ENCODE data around the gene PHYH.
"Not testable (repeated sequence)": the region's sequence is repeated elsewhere in the genome, so short reads cannot be mapped to it uniquely, and the experiment has no call there.

The PHYH gene

DNA sequence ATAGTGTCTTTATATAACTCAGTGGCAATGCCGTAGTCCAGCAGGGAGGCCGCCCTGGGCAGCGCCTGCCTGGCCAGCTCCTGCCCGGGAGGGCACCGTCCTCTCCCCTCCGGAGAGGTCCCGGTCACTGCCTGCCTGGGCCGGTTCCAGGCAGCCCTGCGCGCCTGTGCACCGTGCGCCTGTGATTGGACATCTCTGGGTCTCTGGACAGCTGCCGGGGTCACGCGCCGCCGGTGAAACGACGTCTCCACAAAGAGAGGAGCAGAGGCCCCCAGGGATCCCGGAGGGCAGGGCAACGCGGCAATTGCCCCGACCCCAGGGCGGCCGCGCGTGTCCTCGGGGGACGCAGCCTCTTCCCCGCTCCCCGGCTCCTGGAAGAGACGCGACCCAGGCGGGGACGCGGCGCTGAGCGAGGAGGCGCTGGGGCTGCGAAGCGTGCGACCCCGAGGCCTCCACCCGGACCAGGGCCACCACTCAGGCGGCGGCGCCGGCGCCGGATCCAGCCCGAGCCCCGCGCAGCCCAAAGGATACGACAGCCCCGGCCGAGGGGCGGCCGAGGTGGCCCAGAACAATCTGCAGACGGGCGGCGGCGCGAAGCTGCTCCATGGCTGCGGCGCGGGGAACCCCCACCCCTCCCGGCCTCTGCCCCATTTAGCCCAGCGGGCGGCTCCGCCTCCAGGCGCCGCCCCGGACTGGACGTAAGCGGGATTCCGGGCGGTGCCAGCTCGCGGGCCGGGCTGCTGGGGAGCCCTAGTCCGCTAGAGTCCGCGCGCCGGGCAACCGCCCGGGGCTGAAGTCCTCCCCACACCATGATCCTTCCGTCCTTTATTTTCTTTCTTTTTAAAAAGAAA is at the start of gene PHYH:
TSS of gene PHYH (minus strand) at position 628 of the 851 bp plus-strand sequence. CDS start at position 606, 22 bp downstream.
- peak; percentile 61 to 77 for DNase-seq

DNA sequence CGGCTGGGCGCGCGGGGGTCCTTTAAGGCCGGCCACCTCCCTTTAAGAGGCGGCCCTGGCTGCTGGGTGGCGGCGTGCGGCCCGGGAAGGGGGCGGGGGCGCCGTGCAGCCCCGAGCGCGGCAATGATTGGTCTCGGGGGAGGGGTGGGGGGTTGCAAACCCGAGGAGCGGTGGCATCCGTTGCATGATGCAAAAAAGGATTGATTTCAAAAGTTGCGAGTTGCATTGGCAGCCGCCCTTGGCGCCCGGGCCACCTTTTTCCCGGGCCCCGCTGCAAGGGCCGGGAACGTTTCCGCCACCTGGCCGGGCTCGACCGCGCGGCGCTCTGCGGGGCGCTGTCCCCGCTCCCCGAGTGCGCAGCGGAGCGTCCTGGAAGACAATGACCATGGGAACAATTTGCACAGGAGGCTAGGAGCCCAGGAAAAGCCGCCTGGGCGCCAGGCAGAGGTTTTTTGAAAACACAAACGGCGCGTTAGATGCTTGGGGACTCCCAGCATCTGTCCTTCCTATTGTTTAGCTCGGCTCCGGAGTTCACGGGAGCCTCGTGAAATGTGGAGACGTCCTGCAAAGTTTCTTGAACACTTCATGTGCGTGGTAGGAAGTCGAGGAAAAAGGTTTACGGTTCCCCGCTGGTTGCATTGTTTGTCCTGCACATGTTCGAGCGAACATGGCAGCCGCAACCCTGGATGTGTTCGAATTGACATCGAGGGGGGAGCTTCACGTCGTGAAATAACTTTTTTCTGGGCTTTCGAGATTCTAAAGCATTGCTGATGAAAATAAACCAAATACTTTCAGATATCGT is 48.6 kb upstream of the PHYH start, which contains the start of gene SEPHS1:
TSS of gene SEPHS1 (minus strand) at position 78 of the 802 bp plus-strand sequence. CDS start 3,343 bp downstream, outside the sequence.
- DNase-seq, result peak; percentile 74 to 83

GRCh38 chr10:13347500-13348156 is 47.8 kb upstream of the PHYH start:
- peak; percentile 74 to 76 for DNase-seq

DNA sequence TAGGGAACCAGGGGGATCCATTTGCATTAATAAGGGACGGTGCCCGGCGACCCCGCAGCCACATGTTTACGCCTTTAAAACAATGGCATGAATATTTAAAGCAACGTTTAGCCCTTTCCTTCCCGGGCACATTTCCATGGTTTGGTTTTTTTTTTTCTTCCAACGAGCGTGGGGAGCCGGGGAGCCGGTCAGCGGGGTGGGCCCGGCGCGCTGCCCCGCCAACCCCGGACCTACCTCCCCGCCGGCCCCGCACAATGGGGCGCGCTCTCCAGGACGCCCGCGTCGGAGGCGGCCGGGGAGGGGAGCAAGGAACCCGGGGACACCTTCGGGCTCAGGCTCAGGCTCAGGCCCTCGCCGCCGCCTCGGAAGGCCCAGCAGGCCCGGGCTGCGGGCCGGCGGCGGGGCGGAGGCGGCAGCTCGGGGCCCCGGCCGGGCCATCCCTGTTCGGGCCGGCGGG is 47.2 kb upstream of the PHYH start:
- no peak for DNase-seq

DNA sequence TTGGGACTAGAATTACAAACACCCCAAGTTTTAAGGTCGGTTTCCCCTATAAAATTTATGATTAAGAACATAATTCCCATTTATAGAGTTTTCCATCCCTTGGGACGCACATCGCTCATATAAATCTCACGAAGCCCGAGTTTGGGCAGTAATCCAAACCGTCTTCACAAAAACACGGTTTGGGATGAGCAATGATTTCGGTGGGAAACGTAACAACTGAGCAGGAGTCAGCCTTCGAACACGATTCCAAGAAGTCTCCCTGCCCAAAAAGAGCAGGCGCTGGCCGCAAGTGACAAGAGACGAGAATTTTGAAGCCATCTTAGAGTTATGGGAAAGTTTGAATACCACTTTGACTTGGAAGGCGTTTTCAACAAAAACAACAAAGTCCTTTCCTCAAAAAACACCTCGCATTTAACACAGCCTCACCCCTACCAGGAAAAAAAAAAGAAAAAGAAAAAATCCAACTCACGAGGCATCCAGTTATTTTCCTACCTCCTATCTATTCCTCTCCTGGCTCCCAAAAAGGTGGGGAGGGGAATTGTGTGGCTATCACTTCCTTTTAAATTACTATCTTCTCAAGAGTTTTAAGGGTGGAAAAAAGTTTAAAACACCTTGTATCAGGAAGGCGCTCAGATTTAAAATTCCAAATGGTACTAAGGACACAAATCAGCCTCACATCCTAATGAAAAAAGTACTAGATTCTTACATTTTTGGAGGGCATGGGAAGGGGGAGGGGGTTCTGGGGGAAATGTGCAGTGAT is 46.6 kb upstream of the PHYH start:
- peak in 1 of 2 experiments; percentile 17 for DNase-seq

GRCh38 chr10:13340626-13341376 is 40.9 kb upstream of the PHYH start:
- no peak for DNase-seq

DNA sequence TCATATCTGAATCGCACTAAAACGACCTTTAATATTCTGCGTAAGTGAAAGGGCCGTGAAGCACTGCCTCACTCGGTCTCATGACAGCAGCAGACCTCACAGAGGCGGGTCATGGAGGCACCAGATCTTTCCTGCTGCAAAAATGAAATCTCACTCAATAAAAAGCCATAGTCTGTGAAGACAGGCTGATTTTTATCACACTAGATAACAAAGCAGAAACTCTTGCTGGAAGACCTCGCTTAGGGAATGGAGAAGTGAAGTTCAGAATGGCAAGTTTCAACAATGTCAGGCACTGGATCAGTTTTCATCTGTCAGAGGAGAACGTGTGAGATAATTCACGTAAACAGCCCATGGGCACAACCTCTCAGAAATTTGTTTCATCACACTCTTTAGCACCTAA is 40.2 kb upstream of the PHYH start:
- no peak for DNase-seq

GRCh38 chr10:13338390-13339110 is 38.7 kb upstream of the PHYH start:
- DNase-seq, result no peak

DNA sequence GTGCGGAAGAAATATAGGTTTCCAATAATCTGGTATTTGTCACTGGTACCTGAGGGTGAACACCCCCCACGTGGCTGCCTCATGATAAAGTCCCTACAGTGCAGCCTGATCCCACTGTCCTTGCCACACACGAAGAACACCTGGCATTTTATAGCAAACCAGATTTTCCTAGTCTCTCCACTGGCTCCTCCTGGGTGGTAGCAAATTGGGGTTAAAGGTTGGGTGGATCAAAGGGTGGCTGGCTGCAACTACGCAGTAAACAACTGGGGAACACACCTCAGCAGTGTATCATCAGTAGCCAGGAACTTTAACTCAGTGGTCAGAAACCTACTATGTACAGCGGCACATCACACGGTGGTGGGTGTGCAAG is 37.9 kb upstream of the PHYH start:
- no peak for DNase-seq

DNA sequence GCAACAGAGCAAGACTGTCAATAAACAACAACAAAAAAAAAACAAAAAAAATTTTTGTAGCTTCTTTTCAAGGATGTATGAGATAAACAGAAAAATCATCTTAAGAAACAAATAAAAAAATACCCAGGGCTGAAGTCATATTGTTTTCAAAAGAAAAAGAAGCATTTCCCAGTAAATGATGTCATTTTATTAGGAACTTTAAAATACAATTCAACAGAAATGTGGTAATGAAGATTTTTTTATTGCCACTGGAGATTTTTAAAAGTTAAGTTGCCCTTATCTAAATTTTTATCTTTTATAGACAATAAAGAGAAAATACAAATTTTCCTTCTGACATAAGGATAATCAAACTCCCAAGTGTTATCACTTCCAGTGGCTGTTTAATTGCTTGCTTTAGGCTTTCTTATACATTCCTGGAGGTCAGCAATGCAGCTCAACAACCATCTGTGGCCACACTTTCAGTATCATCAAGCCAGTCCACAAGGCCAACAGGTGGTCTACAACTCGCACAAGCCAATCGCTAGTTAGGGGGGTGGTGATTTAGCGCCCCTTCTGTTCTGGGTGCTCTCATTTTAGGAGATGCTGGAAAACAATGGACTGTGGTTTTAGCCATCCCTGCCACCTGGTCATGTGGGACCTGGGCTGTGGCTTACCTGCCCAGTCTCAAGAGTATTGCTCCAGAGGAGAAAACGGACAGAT is 37.4 kb upstream of the PHYH start:
- DNase-seq, result no peak

GRCh38 chr10:13335881-13336280 is 36.0 kb upstream of the PHYH start:
- no peak for DNase-seq

GRCh38 chr10:13334556-13334955 is 34.7 kb upstream of the PHYH start:
- DNase-seq, result no peak

GRCh38 chr10:13331646-13332045 is 31.8 kb upstream of the PHYH start:
- DNase-seq, result no peak

DNA sequence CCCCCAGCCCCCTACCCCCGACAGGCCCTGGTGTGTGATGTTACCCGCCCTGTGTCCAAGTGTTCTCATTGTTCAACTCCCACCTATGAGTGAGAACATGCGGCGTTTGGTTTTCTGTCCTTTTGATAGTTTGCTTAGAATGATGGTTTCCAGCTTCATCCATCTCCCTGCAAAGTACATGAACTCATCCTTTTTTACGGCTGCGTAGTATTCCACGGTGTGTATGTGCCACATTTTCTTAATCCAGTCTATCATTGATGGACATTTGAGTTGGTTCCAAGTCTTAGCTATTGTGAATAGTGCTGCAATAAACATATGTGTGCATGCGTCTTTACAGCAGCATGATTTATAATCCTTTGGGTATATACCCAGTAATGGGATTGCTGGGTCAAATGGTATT is 31.1 kb upstream of the PHYH start:
- not testable (repeated sequence) for DNase-seq

- DNase-seq, result no peak
Observed at GRCh38 chr10:13329565-13329964, 29.7 kb upstream of the PHYH start.

GRCh38 chr10:13328613-13329012 is 28.7 kb upstream of the PHYH start:
- no peak for DNase-seq

DNA sequence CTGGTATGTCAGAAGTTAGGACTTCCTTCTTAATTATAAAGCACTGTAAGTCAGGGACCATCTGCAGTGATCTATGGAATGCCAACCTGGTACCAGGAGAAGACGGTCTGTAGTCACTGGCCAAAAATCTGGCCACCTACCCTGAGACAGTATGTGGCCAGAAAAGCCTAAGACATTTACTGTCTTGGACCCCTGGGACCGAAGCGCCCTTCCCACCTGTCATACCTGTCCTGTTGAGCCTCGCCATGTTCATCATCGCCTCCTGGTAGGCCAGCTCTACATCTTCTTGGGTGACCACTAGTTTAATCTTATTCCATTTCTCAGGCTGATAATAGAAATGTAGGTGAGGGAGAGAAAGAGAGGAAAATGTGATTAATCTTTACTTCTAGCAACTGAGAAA is 28.3 kb upstream of the PHYH start:
- DNase-seq, result no peak

- no peak for DNase-seq
Observed at GRCh38 chr10:13327534-13327933, 27.7 kb upstream of the PHYH start.

GRCh38 chr10:13322615-13323148 is 22.8 kb upstream of the PHYH start:
- no peak for DNase-seq

GRCh38 chr10:13321576-13321975 is 21.7 kb upstream of the PHYH start:
- DNase-seq, result no peak
